KG1 (cell line): ENCODE measurements around the gene MACF1.

Experiments
- DNase-seq: peaks from one replicate; lab custom pipeline; 2025; lab: John Stamatoyannopoulos, UW

Gene MACF1

GRCh38 chr1:39393645-39394044, 189.2 kb downstream of the MACF1 start:
- DNase-seq, result no peak

GRCh38 chr1:39394059-39394458, 189.6 kb downstream of the MACF1 start:
- no peak for DNase-seq

GRCh38 chr1:39394598-39394997, 190.1 kb downstream of the MACF1 start:
- DNase-seq, result no peak

- no peak for DNase-seq
Measured at GRCh38 chr1:39395357-39395831, 190.9 kb downstream of the MACF1 start.

GRCh38 chr1:39396671-39397070, 192.2 kb downstream of the MACF1 start:
- no peak for DNase-seq

GRCh38 chr1:39397487-39397886, 193.0 kb downstream of the MACF1 start:
- DNase-seq, result no peak

- DNase-seq, result no peak
Measured at GRCh38 chr1:39398278-39399021, 194.0 kb downstream of the MACF1 start.

GRCh38 chr1:39401106-39401505, 196.6 kb downstream of the MACF1 start:
- no peak for DNase-seq

- no peak for DNase-seq
Measured at GRCh38 chr1:39404876-39405275, 200.4 kb downstream of the MACF1 start.

GRCh38 chr1:39405358-39405757, 200.9 kb downstream of the MACF1 start:
- DNase-seq, result no peak

GRCh38 chr1:39406533-39407450, 202.3 kb downstream of the MACF1 start:
- DNase-seq, result no peak

GRCh38 chr1:39407510-39407895, 203.0 kb downstream of the MACF1 start:
- DNase-seq, result no peak

- no peak for DNase-seq
Measured at GRCh38 chr1:39407896-39408640, 203.6 kb downstream of the MACF1 start.

- DNase-seq, result peak; percentile 58
Measured at GRCh38 chr1:39408641-39409054, 204.2 kb downstream of the MACF1 start.

GRCh38 chr1:39409055-39409816, 204.7 kb downstream of the MACF1 start:
- DNase-seq, result no peak

GRCh38 chr1:39410915-39411436, 206.5 kb downstream of the MACF1 start:
- DNase-seq, result peak; percentile 40

- no peak for DNase-seq
Measured at GRCh38 chr1:39411526-39412478, 207.3 kb downstream of the MACF1 start.

- no peak for DNase-seq
Measured at GRCh38 chr1:39412892-39413291, 208.4 kb downstream of the MACF1 start.

GRCh38 chr1:39413902-39414528, 209.5 kb downstream of the MACF1 start:
- DNase-seq, result no peak

GRCh38 chr1:39415553-39415952, 211.1 kb downstream of the MACF1 start:
- no peak for DNase-seq
